Measurements from ENCODE around the gene SPECC1L. TPM values are rescaled to one million over a fixed set of nuclear protein-coding genes. Genes with fewer than 3 reads are reported as not detected.

The SPECC1L gene
- total and polyA plus RNA-seq, 10 of the 15 experiments (the other 5 are each of a cell fraction or from before 2014, with no cell fraction given) = 1.9 to 40.6 (median 19.1) TPM

DNA sequence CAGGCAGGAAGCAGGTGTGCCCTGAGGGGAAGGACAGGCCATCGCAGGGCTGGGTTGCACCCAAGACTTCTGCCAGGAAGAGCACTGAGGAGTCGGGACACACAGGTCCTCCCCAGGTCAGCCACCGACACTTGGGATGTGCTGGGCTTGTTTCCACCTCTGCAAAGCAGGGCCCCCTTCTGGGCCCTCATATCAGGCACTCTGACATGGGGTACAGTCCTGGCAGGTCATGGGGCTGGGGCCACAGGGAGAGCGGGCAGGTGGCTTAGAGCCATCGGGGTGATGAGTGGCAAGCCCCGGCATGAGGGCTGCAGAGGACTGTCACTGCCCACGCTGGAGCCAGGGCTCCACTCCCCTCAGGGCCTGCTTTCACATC is 148.8 kb downstream of the SPECC1L start:
- WGBS (ENCODE audit: insufficient coverage, insufficient replicate concordance, low lambda C conversion rate, missing lambda C conversion rate) = 59% methylated on average over 7 of the region's 7 CpGs
- in situ Hi-C loops (cut with MboI) = no loop called here
- Histone ChIP-seq H3K4me1 (ENCODE audit: control insufficient read depth, insufficient read depth, low read length) (no peaks in the 10 kb centered on the region), H3K79me2 (ENCODE audit: control insufficient read depth, insufficient read depth, low read length) (peaks cover 2% of the 10 kb centered on the region), H4K20me1 (ENCODE audit: control insufficient read depth, insufficient read depth) (no peaks in the 10 kb centered on the region), H3K27ac (ENCODE audit: control insufficient read depth, insufficient read depth) (no peak overlapping the region), H2AFZ (ENCODE audit: control insufficient read depth, low read depth, low read length) (no peak overlapping the region), H3K36me3 (ENCODE audit: control insufficient read depth in 2 of 2, insufficient read depth in 2 of 2, low read length in 1 of 2) (peaks cover 0 to 7% of the 10 kb centered on the region in 2 experiments; a peak in 3 of 4 replicates), H3K4me3 (no peak overlapping the region), H3K4me2 (ENCODE audit: control insufficient read depth, insufficient read depth) (no peak overlapping the region), H3K27me3 (replicated peaks in 1 of 2; ENCODE audit: control insufficient read depth in 2 of 2, insufficient read depth in 2 of 2, low read length in 1 of 2) (no peaks in the 10 kb centered on the region), H3K9me3 (replicated peaks; ENCODE audit: control insufficient read depth, insufficient read depth, low read length) (no peaks in the 10 kb centered on the region), H3K9ac (ENCODE audit: control insufficient read depth, insufficient read depth, low read length) (no peak overlapping the region)
- ChIA-PET RAD21 (ENCODE audit: unreplicated experiment) (interaction anchor here (2.0 kb wide), 1 partner anchor 15 kb away, joined by 6 read pairs; no protein-coding TSS in a partner anchor), CTCF (interaction anchor here (1.4 to 1.5 kb wide), 2 partner anchors 102 to 106 kb away, joined by 4 to 7 read pairs; no protein-coding TSS in a partner anchor), POLR2A (no interaction called here), SMC1A (ENCODE audit: uncharacterized antibody, unreplicated experiment) (interaction anchor here (1.1 kb wide), 1 partner anchor 17 kb away, joined by 3 read pairs; no protein-coding TSS in a partner anchor)
- TF ChIP-seq NR2C1 (IDR thresholded peaks at IDR 0.05) (no peak), BHLHE40 (IDR thresholded peaks at IDR 0.05; ENCODE audit: borderline replicate concordance in 1 of 2, low read depth in 2 of 2, low read length in 1 of 2) (no peak), KAT2A (conservative IDR thresholded peaks at IDR 0.05; ENCODE audit: control insufficient read depth, low read depth, low read length) (no peak), POU2F2 (IDR thresholded peaks at IDR 0.05; ENCODE audit: borderline replicate concordance, low read depth, low read length) (no peak), TBL1XR1 (IDR thresholded peaks at IDR 0.05; ENCODE audit: low read depth, low read length) (no peak), CEBPB (IDR thresholded peaks at IDR 0.05; ENCODE audit: borderline replicate concordance in 1 of 2, low read depth in 2 of 2, low read length in 2 of 2) (no peak), EP300 (IDR thresholded peaks at IDR 0.05; ENCODE audit: borderline replicate concordance in 1 of 2, control insufficient read depth in 1 of 2, low read depth in 2 of 2, low read length in 2 of 2) (no peak), BRCA1 (IDR thresholded peaks at IDR 0.05; ENCODE audit: low read depth, low read length) (no peak), ATF7 (IDR thresholded peaks at IDR 0.05; ENCODE audit: low read depth) (no peak)
- TF ChIP-seq, protein P1, sequence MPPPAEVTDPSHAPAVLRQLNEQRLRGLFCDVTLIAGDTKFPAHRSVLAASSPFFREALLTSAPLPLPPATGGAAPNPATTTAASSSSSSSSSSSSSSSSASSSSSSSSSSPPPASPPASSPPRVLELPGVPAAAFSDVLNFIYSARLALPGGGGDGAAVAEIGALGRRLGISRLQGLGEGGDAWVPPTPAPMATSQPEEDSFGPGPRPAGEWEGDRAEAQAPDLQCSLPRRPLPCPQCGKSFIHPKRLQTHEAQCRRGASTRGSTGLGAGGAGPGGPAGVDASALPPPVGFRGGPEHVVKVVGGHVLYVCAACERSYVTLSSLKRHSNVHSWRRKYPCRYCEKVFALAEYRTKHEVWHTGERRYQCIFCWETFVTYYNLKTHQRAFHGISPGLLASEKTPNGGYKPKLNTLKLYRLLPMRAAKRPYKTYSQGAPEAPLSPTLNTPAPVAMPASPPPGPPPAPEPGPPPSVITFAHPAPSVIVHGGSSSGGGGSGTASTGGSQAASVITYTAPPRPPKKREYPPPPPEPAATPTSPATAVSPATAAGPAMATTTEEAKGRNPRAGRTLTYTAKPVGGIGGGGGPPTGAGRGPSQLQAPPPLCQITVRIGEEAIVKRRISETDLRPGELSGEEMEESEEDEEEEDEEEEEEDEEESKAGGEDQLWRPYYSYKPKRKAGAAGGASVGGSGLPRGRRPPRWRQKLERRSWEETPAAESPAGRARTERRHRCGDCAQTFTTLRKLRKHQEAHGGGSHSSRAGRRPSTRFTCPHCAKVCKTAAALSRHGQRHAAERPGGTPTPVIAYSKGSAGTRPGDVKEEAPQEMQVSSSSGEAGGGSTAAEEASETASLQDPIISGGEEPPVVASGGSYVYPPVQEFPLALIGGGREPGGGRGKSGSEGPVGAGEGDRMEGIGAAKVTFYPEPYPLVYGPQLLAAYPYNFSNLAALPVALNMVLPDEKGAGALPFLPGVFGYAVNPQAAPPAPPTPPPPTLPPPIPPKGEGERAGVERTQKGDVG (CRISPR knock-in tag; IDR thresholded peaks at IDR 0.05) = no peak
- TF ChIP-seq, protein P2, sequence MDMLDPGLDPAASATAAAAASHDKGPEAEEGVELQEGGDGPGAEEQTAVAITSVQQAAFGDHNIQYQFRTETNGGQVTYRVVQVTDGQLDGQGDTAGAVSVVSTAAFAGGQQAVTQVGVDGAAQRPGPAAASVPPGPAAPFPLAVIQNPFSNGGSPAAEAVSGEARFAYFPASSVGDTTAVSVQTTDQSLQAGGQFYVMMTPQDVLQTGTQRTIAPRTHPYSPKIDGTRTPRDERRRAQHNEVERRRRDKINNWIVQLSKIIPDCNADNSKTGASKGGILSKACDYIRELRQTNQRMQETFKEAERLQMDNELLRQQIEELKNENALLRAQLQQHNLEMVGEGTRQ (IDR thresholded peaks at IDR 0.05; ENCODE audit: borderline replicate concordance, low read depth, low read length) = no peak
- TF ChIP-seq, protein P3, sequence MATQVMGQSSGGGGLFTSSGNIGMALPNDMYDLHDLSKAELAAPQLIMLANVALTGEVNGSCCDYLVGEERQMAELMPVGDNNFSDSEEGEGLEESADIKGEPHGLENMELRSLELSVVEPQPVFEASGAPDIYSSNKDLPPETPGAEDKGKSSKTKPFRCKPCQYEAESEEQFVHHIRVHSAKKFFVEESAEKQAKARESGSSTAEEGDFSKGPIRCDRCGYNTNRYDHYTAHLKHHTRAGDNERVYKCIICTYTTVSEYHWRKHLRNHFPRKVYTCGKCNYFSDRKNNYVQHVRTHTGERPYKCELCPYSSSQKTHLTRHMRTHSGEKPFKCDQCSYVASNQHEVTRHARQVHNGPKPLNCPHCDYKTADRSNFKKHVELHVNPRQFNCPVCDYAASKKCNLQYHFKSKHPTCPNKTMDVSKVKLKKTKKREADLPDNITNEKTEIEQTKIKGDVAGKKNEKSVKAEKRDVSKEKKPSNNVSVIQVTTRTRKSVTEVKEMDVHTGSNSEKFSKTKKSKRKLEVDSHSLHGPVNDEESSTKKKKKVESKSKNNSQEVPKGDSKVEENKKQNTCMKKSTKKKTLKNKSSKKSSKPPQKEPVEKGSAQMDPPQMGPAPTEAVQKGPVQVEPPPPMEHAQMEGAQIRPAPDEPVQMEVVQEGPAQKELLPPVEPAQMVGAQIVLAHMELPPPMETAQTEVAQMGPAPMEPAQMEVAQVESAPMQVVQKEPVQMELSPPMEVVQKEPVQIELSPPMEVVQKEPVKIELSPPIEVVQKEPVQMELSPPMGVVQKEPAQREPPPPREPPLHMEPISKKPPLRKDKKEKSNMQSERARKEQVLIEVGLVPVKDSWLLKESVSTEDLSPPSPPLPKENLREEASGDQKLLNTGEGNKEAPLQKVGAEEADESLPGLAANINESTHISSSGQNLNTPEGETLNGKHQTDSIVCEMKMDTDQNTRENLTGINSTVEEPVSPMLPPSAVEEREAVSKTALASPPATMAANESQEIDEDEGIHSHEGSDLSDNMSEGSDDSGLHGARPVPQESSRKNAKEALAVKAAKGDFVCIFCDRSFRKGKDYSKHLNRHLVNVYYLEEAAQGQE (IDR thresholded peaks at IDR 0.05; ENCODE audit: low read depth, low read length) = no peak
- intact Hi-C loops (cut with micrococcal nuclease; ENCODE audit: unreplicated experiment) = no loop called here
- DNase-seq (ENCODE audit: low read depth, low spot score) = no peak
- FAIRE-seq = no peak
- BruUV-seq (replicated peaks) = no TSS peak
- no peak for ATAC-seq
